ENCODE data around the gene CEP350. TPM values are rescaled to one million over a fixed set of nuclear protein-coding genes. Genes with fewer than 3 reads are reported as not detected.

The CEP350 gene
- total RNA-seq, 1 donor from 2014 or later, result 48.7 TPM

GRCh38 chr1:180151508-180151907 is 196.9 kb downstream of the CEP350 start:
- H3K9me3 Mint-ChIP-seq (ENCODE audit: low read depth), result no peaks in the 10 kb centered on the region
- no peak for TF ChIP-seq CTCF (IDR thresholded peaks at IDR 0.05; ENCODE audit: unreplicated experiment)
- no peak overlapping the region for H3K4me3 Mint-ChIP-seq (ENCODE audit: low read depth)
- peaks cover 13% of the 10 kb centered on the region for H3K4me1 Mint-ChIP-seq (ENCODE audit: low read depth)
- H3K27me3 Mint-ChIP-seq, result peaks cover 42% of the 10 kb centered on the region
- no peak for DNase-seq (ENCODE audit: low spot score, unreplicated experiment)
- no peaks in the 10 kb centered on the region for H3K36me3 Mint-ChIP-seq (ENCODE audit: insufficient read depth)
- H3K27ac Mint-ChIP-seq, result no peak overlapping the region

DNA sequence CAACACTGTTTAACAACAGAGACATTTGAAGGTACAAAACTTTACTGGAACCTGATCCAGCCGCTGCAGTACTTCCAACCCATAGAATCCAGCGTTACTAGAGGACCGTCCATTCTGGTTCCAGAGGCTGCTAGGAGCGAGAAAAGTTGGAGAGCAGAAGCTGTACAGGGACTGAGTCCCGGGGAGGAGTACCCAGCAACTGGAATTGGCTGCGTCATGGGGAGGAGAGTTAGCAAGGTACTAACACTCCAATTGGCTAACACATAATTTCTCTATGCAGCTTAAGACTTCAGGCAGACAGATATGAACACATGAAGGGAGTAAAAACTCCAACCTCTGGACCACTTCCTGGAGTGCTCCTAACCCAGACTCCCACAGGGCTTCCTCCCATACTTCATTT is 198.0 kb downstream of the CEP350 start:
- Mint-ChIP-seq H3K4me3 (ENCODE audit: low read depth) (no peak overlapping the region), H3K4me1 (ENCODE audit: low read depth) (peaks cover 24% of the 10 kb centered on the region), H3K27me3 (peaks cover 42% of the 10 kb centered on the region), H3K36me3 (ENCODE audit: insufficient read depth) (no peaks in the 10 kb centered on the region), H3K9me3 (ENCODE audit: low read depth) (no peaks in the 10 kb centered on the region), H3K27ac (no peak overlapping the region)
- no peak for TF ChIP-seq CTCF (IDR thresholded peaks at IDR 0.05; ENCODE audit: unreplicated experiment)
- DNase-seq (ENCODE audit: low spot score, unreplicated experiment), result no peak

DNA sequence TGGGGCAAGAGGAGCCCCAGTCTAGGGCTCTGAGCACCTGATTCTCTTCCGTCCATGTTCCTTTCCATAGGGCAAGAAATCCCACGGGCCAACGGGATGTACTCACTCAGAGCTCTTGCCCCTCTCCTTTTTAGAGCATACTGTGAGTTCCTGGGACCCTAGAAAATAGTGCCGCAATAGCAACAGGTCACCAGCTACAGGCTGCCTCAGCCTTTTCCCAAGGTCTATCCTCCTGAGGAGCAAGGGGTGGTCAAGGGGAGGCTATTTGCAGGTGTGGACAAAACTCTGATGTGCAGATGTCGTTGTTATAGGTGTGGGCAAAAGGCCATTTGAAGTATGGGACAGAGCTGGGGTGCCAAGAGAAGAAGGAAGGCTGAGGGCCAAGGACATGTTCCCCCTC is 198.4 kb downstream of the CEP350 start:
- DNase-seq (ENCODE audit: low spot score, unreplicated experiment), result no peak
- Mint-ChIP-seq H3K36me3 (ENCODE audit: insufficient read depth) (no peaks in the 10 kb centered on the region), H3K4me1 (ENCODE audit: low read depth) (peaks cover 28% of the 10 kb centered on the region), H3K9me3 (ENCODE audit: low read depth) (no peaks in the 10 kb centered on the region), H3K4me3 (ENCODE audit: low read depth) (peak overlapping the region; percentile 44), H3K27me3 (peaks cover 42% of the 10 kb centered on the region), H3K27ac (no peak overlapping the region)
- TF ChIP-seq CTCF (IDR thresholded peaks at IDR 0.05; ENCODE audit: unreplicated experiment), result no peak

DNA sequence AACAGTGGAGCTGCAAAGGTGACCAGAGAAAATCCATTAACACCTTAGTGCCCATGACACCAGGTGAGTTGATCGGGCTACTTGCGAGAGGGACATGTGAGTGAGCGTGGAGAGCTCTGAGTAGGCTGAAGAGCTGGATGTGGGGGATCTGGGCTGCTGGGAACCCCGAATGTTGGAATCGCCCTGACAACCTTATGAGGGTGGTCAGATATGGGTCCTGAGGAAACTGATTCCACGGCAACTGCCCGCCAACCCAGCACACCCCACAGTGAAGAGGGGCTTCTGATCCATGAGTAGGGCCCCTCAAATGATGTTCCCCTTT is 199.4 kb downstream of the CEP350 start:
- DNase-seq (ENCODE audit: low spot score, unreplicated experiment), result no peak
- peaks cover 42% of the 10 kb centered on the region for H3K27me3 Mint-ChIP-seq
- no peak for TF ChIP-seq CTCF (IDR thresholded peaks at IDR 0.05; ENCODE audit: unreplicated experiment)
- peaks cover 2% of the 10 kb centered on the region for H3K36me3 Mint-ChIP-seq (ENCODE audit: insufficient read depth)
- peaks cover 38% of the 10 kb centered on the region for H3K4me1 Mint-ChIP-seq (ENCODE audit: low read depth)
- no peaks in the 10 kb centered on the region for H3K9me3 Mint-ChIP-seq (ENCODE audit: low read depth)
- H3K4me3 Mint-ChIP-seq (ENCODE audit: low read depth), result peak overlapping the region; percentile 82
- peak overlapping the region; percentile 57 for H3K27ac Mint-ChIP-seq

GRCh38 chr1:180154325-180155181 is 199.9 kb downstream of the CEP350 start, which contains the start of gene QSOX1:
Gene QSOX1 (plus strand): TSS chr1:180154869. CDS start chr1:180154908, 39 bp downstream.
- Mint-ChIP-seq H3K27ac (peak within 1 kb of the TSS; percentile 81), H3K9me3 (ENCODE audit: low read depth) (no peaks in the 10 kb centered on the region), H3K36me3 (ENCODE audit: insufficient read depth) (peaks cover 2% of the 10 kb centered on the region), H3K4me1 (ENCODE audit: low read depth) (peaks cover 44% of the 10 kb centered on the region), H3K4me3 (ENCODE audit: low read depth) (peak within 1 kb of the TSS; percentile 92), H3K27me3 (peaks cover 42% of the 10 kb centered on the region)
- DNase-seq (ENCODE audit: low spot score, unreplicated experiment), result peak; percentile 73
- TF ChIP-seq CTCF (IDR thresholded peaks at IDR 0.05; ENCODE audit: unreplicated experiment), result peak; percentile 18

Data from progenitor cell of endocrine pancreas (in vitro differentiated cells).